ENCODE data around the gene CYLD.

The CYLD gene

DNA sequence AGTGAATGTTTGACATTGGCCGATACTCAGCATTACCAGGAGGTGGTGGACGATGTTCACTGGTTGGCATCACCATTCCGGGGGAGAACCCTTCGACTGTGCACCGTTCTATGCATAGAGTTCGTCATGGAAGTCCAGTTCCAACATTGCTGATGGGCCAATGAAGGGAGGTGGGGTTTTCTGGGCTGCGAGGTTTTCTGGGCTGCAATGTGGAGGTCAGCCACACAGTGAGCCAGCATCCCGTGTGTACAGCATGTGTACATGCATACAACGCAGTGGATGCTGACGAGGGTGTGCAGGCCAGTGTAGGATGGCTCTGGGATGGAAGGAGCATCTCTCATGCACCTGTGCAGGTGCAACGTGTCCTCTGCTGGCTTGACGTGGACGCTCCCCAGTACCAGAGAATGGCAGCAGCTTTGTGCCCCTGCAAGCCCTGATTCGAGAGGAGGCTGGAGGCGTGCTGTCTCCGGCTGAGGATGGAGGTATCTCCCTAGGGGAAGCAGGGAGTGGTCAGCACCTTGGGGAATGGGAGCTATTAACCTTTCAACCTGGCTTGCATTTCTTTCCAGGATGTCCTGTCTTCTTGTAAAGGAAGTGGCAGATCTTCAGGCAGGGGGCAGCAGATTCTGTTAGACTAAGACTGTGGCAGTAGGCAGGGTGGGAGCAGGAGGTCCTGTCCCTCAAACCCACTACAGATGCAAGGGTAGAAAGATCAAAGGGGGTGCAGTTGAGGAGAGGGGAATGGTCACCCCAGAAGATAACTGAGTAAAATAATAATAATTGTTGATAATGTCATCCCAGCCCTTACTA, 98.2 kb downstream of the CYLD start:
- peak; percentile 37; the same call in 1 of the 2 replicates for TF ChIP-seq RAD21 (IDR thresholded peaks at IDR 0.05; ENCODE audit: low read depth)
- no peak for TF ChIP-seq ZBTB7A (IDR thresholded peaks at IDR 0.05; ENCODE audit: low read depth)

DNA sequence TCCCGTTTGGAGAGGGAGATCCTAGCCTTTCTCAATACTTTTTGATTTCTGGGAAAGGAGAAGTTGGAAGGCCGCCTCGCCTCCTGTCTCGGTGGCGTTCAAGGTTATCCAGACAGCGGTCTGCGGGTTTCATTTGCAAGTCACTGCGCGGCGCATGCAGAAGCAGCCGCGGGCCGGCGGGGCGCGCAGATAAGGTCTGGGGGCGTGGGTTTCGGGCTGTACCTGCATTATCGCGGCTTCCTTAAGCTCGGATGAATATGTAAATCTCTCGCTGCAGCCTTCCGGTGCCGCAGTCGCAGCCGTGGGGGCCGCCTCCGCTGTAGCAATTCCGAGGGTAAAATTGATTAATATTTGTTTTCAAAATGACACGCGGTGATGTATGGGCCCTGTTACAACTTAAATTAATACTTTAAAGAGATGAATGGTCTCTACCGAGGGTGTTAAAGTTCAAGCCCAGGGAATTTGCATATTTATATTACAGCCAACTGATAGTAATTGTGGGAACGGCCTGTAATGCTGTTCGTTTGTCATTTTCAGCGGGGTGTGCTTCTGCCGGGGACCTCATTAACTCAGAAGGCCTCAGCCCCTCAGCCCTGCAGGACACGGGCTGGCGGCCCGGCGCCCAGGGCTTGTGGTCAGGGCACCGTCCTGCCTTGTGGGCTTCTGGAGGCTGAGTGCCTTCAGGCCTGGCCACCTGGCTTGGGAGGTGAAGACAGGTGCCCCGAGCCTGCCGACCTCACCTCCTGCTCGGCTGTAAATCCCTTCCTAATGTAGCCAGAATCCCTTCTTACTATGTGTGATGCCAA, 99.4 kb downstream of the CYLD start:
- TF ChIP-seq TCF12 (IDR thresholded peaks at IDR 0.05; ENCODE audit: low read depth): no peak
- no peak for TF ChIP-seq ZBTB7A (IDR thresholded peaks at IDR 0.05; ENCODE audit: low read depth)
- TF ChIP-seq TAF1 (IDR thresholded peaks at IDR 0.05; ENCODE audit: low read depth): no peak
- TF ChIP-seq, protein P1, sequence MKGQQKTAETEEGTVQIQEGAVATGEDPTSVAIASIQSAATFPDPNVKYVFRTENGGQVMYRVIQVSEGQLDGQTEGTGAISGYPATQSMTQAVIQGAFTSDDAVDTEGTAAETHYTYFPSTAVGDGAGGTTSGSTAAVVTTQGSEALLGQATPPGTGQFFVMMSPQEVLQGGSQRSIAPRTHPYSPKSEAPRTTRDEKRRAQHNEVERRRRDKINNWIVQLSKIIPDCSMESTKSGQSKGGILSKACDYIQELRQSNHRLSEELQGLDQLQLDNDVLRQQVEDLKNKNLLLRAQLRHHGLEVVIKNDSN (IDR thresholded peaks at IDR 0.05): no peak
- TF ChIP-seq CEBPB (IDR thresholded peaks at IDR 0.05): no peak
- TF ChIP-seq, protein P2, sequence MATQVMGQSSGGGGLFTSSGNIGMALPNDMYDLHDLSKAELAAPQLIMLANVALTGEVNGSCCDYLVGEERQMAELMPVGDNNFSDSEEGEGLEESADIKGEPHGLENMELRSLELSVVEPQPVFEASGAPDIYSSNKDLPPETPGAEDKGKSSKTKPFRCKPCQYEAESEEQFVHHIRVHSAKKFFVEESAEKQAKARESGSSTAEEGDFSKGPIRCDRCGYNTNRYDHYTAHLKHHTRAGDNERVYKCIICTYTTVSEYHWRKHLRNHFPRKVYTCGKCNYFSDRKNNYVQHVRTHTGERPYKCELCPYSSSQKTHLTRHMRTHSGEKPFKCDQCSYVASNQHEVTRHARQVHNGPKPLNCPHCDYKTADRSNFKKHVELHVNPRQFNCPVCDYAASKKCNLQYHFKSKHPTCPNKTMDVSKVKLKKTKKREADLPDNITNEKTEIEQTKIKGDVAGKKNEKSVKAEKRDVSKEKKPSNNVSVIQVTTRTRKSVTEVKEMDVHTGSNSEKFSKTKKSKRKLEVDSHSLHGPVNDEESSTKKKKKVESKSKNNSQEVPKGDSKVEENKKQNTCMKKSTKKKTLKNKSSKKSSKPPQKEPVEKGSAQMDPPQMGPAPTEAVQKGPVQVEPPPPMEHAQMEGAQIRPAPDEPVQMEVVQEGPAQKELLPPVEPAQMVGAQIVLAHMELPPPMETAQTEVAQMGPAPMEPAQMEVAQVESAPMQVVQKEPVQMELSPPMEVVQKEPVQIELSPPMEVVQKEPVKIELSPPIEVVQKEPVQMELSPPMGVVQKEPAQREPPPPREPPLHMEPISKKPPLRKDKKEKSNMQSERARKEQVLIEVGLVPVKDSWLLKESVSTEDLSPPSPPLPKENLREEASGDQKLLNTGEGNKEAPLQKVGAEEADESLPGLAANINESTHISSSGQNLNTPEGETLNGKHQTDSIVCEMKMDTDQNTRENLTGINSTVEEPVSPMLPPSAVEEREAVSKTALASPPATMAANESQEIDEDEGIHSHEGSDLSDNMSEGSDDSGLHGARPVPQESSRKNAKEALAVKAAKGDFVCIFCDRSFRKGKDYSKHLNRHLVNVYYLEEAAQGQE (IDR thresholded peaks at IDR 0.05; ENCODE audit: low read depth): no peak
- TF ChIP-seq, protein P3, sequence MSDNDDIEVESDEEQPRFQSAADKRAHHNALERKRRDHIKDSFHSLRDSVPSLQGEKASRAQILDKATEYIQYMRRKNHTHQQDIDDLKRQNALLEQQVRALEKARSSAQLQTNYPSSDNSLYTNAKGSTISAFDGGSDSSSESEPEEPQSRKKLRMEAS (IDR thresholded peaks at IDR 0.05): no peak
- TF ChIP-seq YY1 (IDR thresholded peaks at IDR 0.05; ENCODE audit: low read depth): no peak
- TF ChIP-seq FOXM1 (IDR thresholded peaks at IDR 0.05; ENCODE audit: borderline replicate concordance, low read depth): no peak
- no peak for TF ChIP-seq RAD21 (IDR thresholded peaks at IDR 0.05; ENCODE audit: low read depth)

DNA sequence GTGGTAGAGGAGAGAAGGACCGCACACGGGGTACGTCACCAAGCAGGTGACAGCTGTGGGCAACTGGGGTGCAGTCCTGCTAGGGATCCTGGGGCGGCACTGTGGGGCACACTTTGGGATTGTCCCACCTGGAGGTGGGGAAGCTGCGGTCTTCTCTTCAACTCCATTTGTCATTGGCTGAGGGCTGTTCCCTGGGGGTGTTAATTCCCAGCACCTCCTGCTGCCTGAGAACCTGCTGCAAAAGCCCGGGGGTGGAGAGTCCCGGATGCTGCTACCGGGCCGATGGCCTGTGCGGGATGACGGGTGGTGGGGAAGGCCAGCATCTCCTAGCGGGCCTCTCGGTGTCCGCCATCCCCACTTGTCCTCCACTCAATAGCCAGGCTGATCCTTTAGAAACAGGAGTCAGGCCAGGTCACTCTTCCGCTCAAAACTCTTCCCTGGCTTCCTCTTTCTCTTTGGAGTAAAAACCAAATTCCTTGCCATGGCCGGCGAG, 100.2 kb downstream of the CYLD start:
- TF ChIP-seq, protein P1 (IDR thresholded peaks at IDR 0.05): no peak
- no peak for TF ChIP-seq TEAD4 (IDR thresholded peaks at IDR 0.05)
- TF ChIP-seq EP300 (IDR thresholded peaks at IDR 0.05; ENCODE audit: borderline replicate concordance): no peak
- TF ChIP-seq FOXM1 (IDR thresholded peaks at IDR 0.05; ENCODE audit: borderline replicate concordance, low read depth): no peak
- TF ChIP-seq, protein P3 (IDR thresholded peaks at IDR 0.05): no peak
- no peak for TF ChIP-seq RAD21 (IDR thresholded peaks at IDR 0.05; ENCODE audit: low read depth)
- no peak for TF ChIP-seq ZBTB7A (IDR thresholded peaks at IDR 0.05; ENCODE audit: low read depth)
- TF ChIP-seq CREB1 (IDR thresholded peaks at IDR 0.05; ENCODE audit: low read depth): no peak
- TF ChIP-seq TAF1 (IDR thresholded peaks at IDR 0.05; ENCODE audit: low read depth): no peak
- TF ChIP-seq NFIC (IDR thresholded peaks at IDR 0.05): no peak
- TF ChIP-seq, protein P2 (IDR thresholded peaks at IDR 0.05; ENCODE audit: low read depth): no peak
- no peak for TF ChIP-seq TCF12 (IDR thresholded peaks at IDR 0.05; ENCODE audit: low read depth)
- no peak for TF ChIP-seq CEBPB (IDR thresholded peaks at IDR 0.05)
- no peak for TF ChIP-seq EGR1 (IDR thresholded peaks at IDR 0.05)
- TF ChIP-seq YY1 (IDR thresholded peaks at IDR 0.05; ENCODE audit: low read depth): no peak

DNA sequence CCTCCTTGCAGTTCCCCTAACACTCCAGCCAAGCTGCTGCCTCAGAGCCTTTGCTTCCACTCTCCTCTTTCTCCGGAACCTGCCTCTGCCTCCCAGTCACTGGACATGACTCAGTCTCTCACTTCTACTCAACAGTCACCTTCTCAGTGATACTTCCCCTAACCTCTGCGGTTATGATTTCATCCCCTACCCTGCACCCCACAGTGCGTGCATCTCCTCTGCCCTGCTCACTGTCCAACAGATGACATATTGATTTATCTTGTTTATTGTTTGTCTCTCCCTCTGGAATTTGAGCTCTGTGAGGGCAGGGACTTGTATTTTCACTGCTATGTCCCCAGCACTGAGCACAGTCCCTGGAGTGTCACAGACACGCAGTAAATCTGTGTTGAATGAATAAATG, 100.7 kb downstream of the CYLD start:
- no peak for TF ChIP-seq TAF1 (IDR thresholded peaks at IDR 0.05; ENCODE audit: low read depth)
- TF ChIP-seq, protein P1 (IDR thresholded peaks at IDR 0.05): no peak
- no peak for TF ChIP-seq NFIC (IDR thresholded peaks at IDR 0.05)
- no peak for TF ChIP-seq CEBPB (IDR thresholded peaks at IDR 0.05)
- TF ChIP-seq EGR1 (IDR thresholded peaks at IDR 0.05): no peak
- TF ChIP-seq RAD21 (IDR thresholded peaks at IDR 0.05; ENCODE audit: low read depth): no peak
- TF ChIP-seq ZBTB7A (IDR thresholded peaks at IDR 0.05; ENCODE audit: low read depth): no peak
- no peak for TF ChIP-seq TCF12 (IDR thresholded peaks at IDR 0.05; ENCODE audit: low read depth)
- no peak for TF ChIP-seq EP300 (IDR thresholded peaks at IDR 0.05; ENCODE audit: borderline replicate concordance)
- no peak for TF ChIP-seq FOXM1 (IDR thresholded peaks at IDR 0.05; ENCODE audit: borderline replicate concordance, low read depth)

DNA sequence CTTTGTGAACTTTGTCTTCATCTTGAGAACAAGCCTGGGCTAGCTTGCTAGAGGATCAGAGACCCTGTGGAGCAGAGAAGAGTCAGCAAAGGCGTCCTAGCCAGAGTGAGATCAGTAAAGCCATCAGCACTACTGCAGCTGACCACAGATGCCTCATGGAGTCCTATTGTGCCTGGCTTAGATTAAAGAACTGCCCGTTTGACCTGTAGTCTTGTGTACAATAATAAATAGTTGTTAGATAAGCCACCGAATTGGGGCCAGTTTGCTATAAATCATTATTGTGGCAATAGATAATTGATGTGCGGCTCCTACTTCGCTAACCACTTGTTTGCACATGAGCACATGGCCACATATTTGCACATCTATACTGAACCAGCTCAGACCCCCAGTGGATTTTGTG, 103.0 kb downstream of the CYLD start:
- TF ChIP-seq TCF12 (IDR thresholded peaks at IDR 0.05; ENCODE audit: low read depth): no peak
